Activated naive CD4-positive, alpha-beta T cell treated with Interleukin-2 at 50 U/mL for 16 hours (primary cell): ENCODE results near the gene CHCHD6.

Source experiments
- DNase-seq: peaks from one replicate; pipeline ENCODE4 v3.0.0-alpha.2; 2020

CHCHD6 gene

GRCh38 chr3:126668450-126669401 lies 35.3 kb upstream of the CHCHD6 start:
- no peak for DNase-seq

- no peak for DNase-seq
Observed at GRCh38 chr3:126671521-126671920, 32.5 kb upstream of the CHCHD6 start.

- no peak for DNase-seq
Observed at GRCh38 chr3:126672340-126672739, 31.7 kb upstream of the CHCHD6 start.

GRCh38 chr3:126672741-126673140 lies 31.3 kb upstream of the CHCHD6 start:
- DNase-seq: no peak

GRCh38 chr3:126676919-126677705 lies 26.9 kb upstream of the CHCHD6 start:
- DNase-seq: no peak

- DNase-seq: no peak
Observed at GRCh38 chr3:126677862-126678503, 26.1 kb upstream of the CHCHD6 start.

GRCh38 chr3:126678693-126679317 lies 25.2 kb upstream of the CHCHD6 start:
- no peak for DNase-seq

GRCh38 chr3:126679318-126679751 lies 24.7 kb upstream of the CHCHD6 start:
- peak; percentile 82 for DNase-seq

- DNase-seq: no peak
Observed at GRCh38 chr3:126679831-126680666, 24.0 kb upstream of the CHCHD6 start.

GRCh38 chr3:126680667-126681055 lies 23.4 kb upstream of the CHCHD6 start:
- no peak for DNase-seq

GRCh38 chr3:126682009-126682408 lies 22.0 kb upstream of the CHCHD6 start:
- DNase-seq: no peak

- DNase-seq: no peak
Observed at GRCh38 chr3:126683069-126683468, 21.0 kb upstream of the CHCHD6 start.

- DNase-seq: no peak
Observed at GRCh38 chr3:126684218-126684751, 19.8 kb upstream of the CHCHD6 start.

- no peak for DNase-seq
Observed at GRCh38 chr3:126685021-126685420, 19.0 kb upstream of the CHCHD6 start.

- DNase-seq: no peak
Observed at GRCh38 chr3:126685493-126685892, 18.5 kb upstream of the CHCHD6 start.

GRCh38 chr3:126691765-126692164 lies 12.3 kb upstream of the CHCHD6 start:
- DNase-seq: no peak

GRCh38 chr3:126692858-126693257 lies 11.2 kb upstream of the CHCHD6 start:
- no peak for DNase-seq

- DNase-seq: no peak
Observed at GRCh38 chr3:126693921-126694320, 10.1 kb upstream of the CHCHD6 start.

GRCh38 chr3:126696701-126697267 lies 7.3 kb upstream of the CHCHD6 start:
- no peak for DNase-seq

- DNase-seq: no peak
Observed at GRCh38 chr3:126699011-126699410, 5.0 kb upstream of the CHCHD6 start.

GRCh38 chr3:126704494-126705214 lies 614 bp downstream of the CHCHD6 start:
- no peak for DNase-seq
